ENCODE measurements around the gene PRDM5.

PRDM5 gene

GRCh38 chr4:120858776-120859175 lies 63.8 kb downstream of the PRDM5 start:
- no peak for TF ChIP-seq CTCF (IDR thresholded peaks at IDR 0.05; ENCODE audit: low read depth, low read length)

GRCh38 chr4:120857312-120857711 lies 65.2 kb downstream of the PRDM5 start:
- TF ChIP-seq CTCF (IDR thresholded peaks at IDR 0.05; ENCODE audit: low read depth, low read length), result no peak
- no peak overlapping the region for H3K4me3 ChIP-seq (ENCODE audit: low read depth, low read length)

More at GRCh38 chr4:120858776-120859175, 63.8 kb downstream of the PRDM5 start:
- H3K4me3 ChIP-seq (ENCODE audit: low read depth, low read length), result no peak overlapping the region

GRCh38 chr4:120856294-120856693 lies 66.2 kb downstream of the PRDM5 start:
- TF ChIP-seq CTCF (IDR thresholded peaks at IDR 0.05; ENCODE audit: low read depth, low read length), result no peak
- H3K4me3 ChIP-seq (ENCODE audit: low read depth, low read length), result no peak overlapping the region

- no peak overlapping the region for H3K4me3 ChIP-seq (ENCODE audit: low read depth, low read length)
- no peak for TF ChIP-seq CTCF (IDR thresholded peaks at IDR 0.05; ENCODE audit: low read depth, low read length)
Observed at GRCh38 chr4:120855307-120856001, 67.1 kb downstream of the PRDM5 start.

GRCh38 chr4:120853161-120853935 lies 69.2 kb downstream of the PRDM5 start:
- H3K4me3 ChIP-seq (ENCODE audit: low read depth, low read length), result no peak overlapping the region
- no peak for TF ChIP-seq CTCF (IDR thresholded peaks at IDR 0.05; ENCODE audit: low read depth, low read length)

GRCh38 chr4:120850018-120850599 lies 72.4 kb downstream of the PRDM5 start:
- TF ChIP-seq CTCF (IDR thresholded peaks at IDR 0.05; ENCODE audit: low read depth, low read length), result no peak
- no peak overlapping the region for H3K4me3 ChIP-seq (ENCODE audit: low read depth, low read length)
